H9 (cell line): Measurements from ENCODE around the gene NIM1K. TPM values are rescaled to one million over a fixed set of nuclear protein-coding genes. Genes with fewer than 3 reads are reported as not detected.

Experiments used
- DNase-seq: peaks from one replicate; pipeline ENCODE4 v3.0.0-alpha.2; 2017
- H2AFZ ChIP-seq: one replicate; pipeline ENCODE4 v1.6.1; 2013; ENCODE audit warnings: mild to moderate bottlenecking, low read length, control low read depth, moderate library complexity
- H2AK5ac ChIP-seq: 2 replicates; pipeline ENCODE4 v1.6.1; 2013; ENCODE audit warnings: low read length, control low read depth, mixed read lengths; ENCODE audit not compliant: insufficient read length
- H2BK120ac ChIP-seq: one replicate; pipeline ENCODE4 v1.6.1; 2013; ENCODE audit warnings: low read depth, mild to moderate bottlenecking, low read length, control low read depth, inconsistent platforms; ENCODE audit not compliant: poor library complexity, severe bottlenecking
- H2BK12ac ChIP-seq: 2 replicates; pipeline ENCODE4 v1.6.1; 2013; ENCODE audit warnings: low read length, control low read depth, mixed read lengths, low read depth; ENCODE audit not compliant: insufficient read length
- H2BK15ac ChIP-seq: 2 replicates; pipeline ENCODE4 v1.6.1; 2013; ENCODE audit warnings: low read depth, low read length, control low read depth
- H2BK20ac ChIP-seq: one replicate; pipeline ENCODE4 v1.6.1; 2013; ENCODE audit warnings: low read depth, mild to moderate bottlenecking, low read length, control low read depth, inconsistent platforms; ENCODE audit not compliant: poor library complexity, severe bottlenecking
- H2BK5ac ChIP-seq: 2 replicates; pipeline ENCODE4 v1.6.1; 2013; ENCODE audit warnings: low read length, control low read depth, mixed read lengths; ENCODE audit not compliant: insufficient read length
- H3K14ac ChIP-seq: 2 replicates; pipeline ENCODE4 v1.6.1; 2013; ENCODE audit warnings: low read length, control low read depth; ENCODE audit not compliant: insufficient read depth
- H3K18ac ChIP-seq: 2 replicates; pipeline ENCODE4 v1.6.1; 2013; ENCODE audit warnings: low read depth, mild to moderate bottlenecking, mixed read lengths, low read length, control low read depth; ENCODE audit not compliant: insufficient read length
- H3K23ac ChIP-seq: 2 replicates; pipeline ENCODE4 v1.6.1; 2013; ENCODE audit warnings: low read length, control low read depth, mixed read lengths, low read depth; ENCODE audit not compliant: insufficient read length
- H3K23me2 ChIP-seq: 2 replicates; pipeline ENCODE4 v1.6.1; 2013; ENCODE audit warnings: low read depth, mild to moderate bottlenecking, mixed read lengths, low read length, control low read depth; ENCODE audit not compliant: insufficient read length, poor library complexity, severe bottlenecking
- H3K27ac ChIP-seq: 2 replicates; pipeline ENCODE4 v1.5.1; 2013; ENCODE audit warnings: low read length, control low read depth, mixed read lengths, low read depth; ENCODE audit not compliant: insufficient read length
- H3K27me3 ChIP-seq: 2 replicates; pipeline ENCODE4 v1.6.1; 2013; ENCODE audit warnings: low read length, control low read depth, inconsistent platforms; ENCODE audit not compliant: insufficient read depth
- H3K4ac ChIP-seq: 2 replicates; pipeline ENCODE4 v1.6.1; 2013; ENCODE audit warnings: low read depth, mild to moderate bottlenecking, control low read depth, inconsistent platforms, low read length, moderate library complexity
- H3K4me1 ChIP-seq: 2 replicates; pipeline ENCODE4 v1.6.1; 2013; ENCODE audit warnings: low read length, control low read depth, inconsistent platforms; ENCODE audit not compliant: insufficient read depth
- H3K4me2 ChIP-seq: 2 replicates; pipeline ENCODE4 v1.6.1; 2013; ENCODE audit warnings: low read length, control low read depth, mixed read lengths; ENCODE audit not compliant: insufficient read length, insufficient read depth
- H3K56ac ChIP-seq: 2 replicates; pipeline ENCODE4 v1.6.1; 2013; ENCODE audit warnings: low read depth, mild to moderate bottlenecking, mixed read lengths, low read length, control low read depth; ENCODE audit not compliant: insufficient read length
- H3K79me1 ChIP-seq: 2 replicates; pipeline ENCODE4 v1.6.1; 2013; ENCODE audit warnings: low read depth, mild to moderate bottlenecking, moderate library complexity, low read length, control low read depth, inconsistent platforms; ENCODE audit not compliant: insufficient read depth, poor library complexity, severe bottlenecking
- H3K79me2 ChIP-seq: 2 replicates; pipeline ENCODE4 v1.6.1; 2013; ENCODE audit warnings: low read length, control low read depth, inconsistent platforms; ENCODE audit not compliant: insufficient read depth
- H3K9ac ChIP-seq: 2 replicates; pipeline ENCODE4 v1.6.1; 2013; ENCODE audit warnings: low read length, control low read depth, mixed read lengths; ENCODE audit not compliant: insufficient read length; ENCODE audit errors: extremely low read depth
- H3K9me3 ChIP-seq: one replicate; pipeline ENCODE4 v1.6.1; 2013; ENCODE audit warnings: low read depth, low read length, inconsistent platforms; ENCODE audit not compliant: control insufficient read depth
- H3T11ph ChIP-seq: one replicate; pipeline ENCODE4 v1.6.1; 2013; ENCODE audit warnings: mild to moderate bottlenecking, low read length, control low read depth, inconsistent platforms
- H4K20me1 ChIP-seq: one replicate; pipeline ENCODE4 v1.6.1; 2013; ENCODE audit not compliant: control insufficient read depth, insufficient read length, insufficient read depth
- H4K5ac ChIP-seq: 2 replicates; pipeline ENCODE4 v1.6.1; 2013; ENCODE audit warnings: low read depth, mild to moderate bottlenecking, mixed read lengths, low read length, control low read depth; ENCODE audit not compliant: insufficient read length
- H4K8ac ChIP-seq: replicated peaks from 2 replicates; pipeline ENCODE4 v1.6.1; 2013; ENCODE audit warnings: low read length, control low read depth, mixed read lengths, low read depth; ENCODE audit not compliant: insufficient read length
- H4K91ac ChIP-seq: 2 replicates; pipeline ENCODE4 v1.6.1; 2013; ENCODE audit warnings: low read depth, mild to moderate bottlenecking, moderate library complexity, mixed read lengths, low read length, control low read depth; ENCODE audit not compliant: insufficient read length
- H3K27ac Mint-ChIP-seq, 3 experiments: 2 replicates in 2 of 3; 3 replicates in 1 of 3; pipeline ENCODE4 v1.8.0; 2020 to 2021; ENCODE audit warnings: mixed read lengths in 3 of 3, mild to moderate bottlenecking in 1 of 3, moderate library complexity in 1 of 3
- H3K27me3 Mint-ChIP-seq: 2 replicates; pipeline ENCODE4 v1.8.0; 2021; ENCODE audit warnings: low read depth, mild to moderate bottlenecking, moderate library complexity, mixed read lengths
- H3K36me3 Mint-ChIP-seq, 3 experiments: 2 replicates in 2 of 3; 3 replicates in 1 of 3; pipeline ENCODE4 v1.8.0; 2020 to 2021; ENCODE audit warnings: low read depth in 3 of 3, mixed read lengths in 3 of 3; ENCODE audit not compliant: insufficient read depth in 1 of 3
- H3K4me1 Mint-ChIP-seq, 2 experiments: 2 replicates each; pipeline ENCODE4 v1.8.0; 2020; ENCODE audit warnings: mixed read lengths in 2 of 2
- H3K4me3 Mint-ChIP-seq, 2 experiments: 2 replicates in 1 of 2; 3 replicates in 1 of 2; pipeline ENCODE4 v1.8.0; 2020 to 2021; ENCODE audit warnings: mild to moderate bottlenecking in 2 of 2, mixed read lengths in 2 of 2, moderate library complexity in 1 of 2
- H3K9me3 Mint-ChIP-seq, 2 experiments: 2 replicates in 1 of 2; 3 replicates in 1 of 2; pipeline ENCODE4 v1.8.0; 2020; ENCODE audit warnings: mild to moderate bottlenecking in 2 of 2, mixed read lengths in 2 of 2, moderate library complexity in 1 of 2
- WGBS: extraction: QIAGEN DNeasy Blood & Tissue Kit; methylation state at CpG from one replicate; pipeline ENCODE4 v1.1.7; 2013; ENCODE audit warnings: missing lambda C conversion rate, low lambda C conversion rate, mixed read lengths; ENCODE audit not compliant: insufficient read length; ENCODE audit errors: extremely low coverage; 5-methylcytosine and 5-hydroxymethylcytosine counted together
- total RNA-seq: library from RNA; stranded (reverse); gene quantifications from 2 replicates; pipeline ENCODE4 v1.2.1, GENCODE V29; 2021
- TF ChIP-seq, protein P1 (sequence below): fragments of 200-600 bp; sonication (generic); conservative IDR thresholded peaks from 3 replicates; pipeline ENCODE4 v1.8.0; 2021; ENCODE audit warnings: antibody characterized with exemption, mild to moderate bottlenecking

Gene NIM1K
- total RNA-seq, 1 experiment from 2014 or later: 0.07 TPM

DNA sequence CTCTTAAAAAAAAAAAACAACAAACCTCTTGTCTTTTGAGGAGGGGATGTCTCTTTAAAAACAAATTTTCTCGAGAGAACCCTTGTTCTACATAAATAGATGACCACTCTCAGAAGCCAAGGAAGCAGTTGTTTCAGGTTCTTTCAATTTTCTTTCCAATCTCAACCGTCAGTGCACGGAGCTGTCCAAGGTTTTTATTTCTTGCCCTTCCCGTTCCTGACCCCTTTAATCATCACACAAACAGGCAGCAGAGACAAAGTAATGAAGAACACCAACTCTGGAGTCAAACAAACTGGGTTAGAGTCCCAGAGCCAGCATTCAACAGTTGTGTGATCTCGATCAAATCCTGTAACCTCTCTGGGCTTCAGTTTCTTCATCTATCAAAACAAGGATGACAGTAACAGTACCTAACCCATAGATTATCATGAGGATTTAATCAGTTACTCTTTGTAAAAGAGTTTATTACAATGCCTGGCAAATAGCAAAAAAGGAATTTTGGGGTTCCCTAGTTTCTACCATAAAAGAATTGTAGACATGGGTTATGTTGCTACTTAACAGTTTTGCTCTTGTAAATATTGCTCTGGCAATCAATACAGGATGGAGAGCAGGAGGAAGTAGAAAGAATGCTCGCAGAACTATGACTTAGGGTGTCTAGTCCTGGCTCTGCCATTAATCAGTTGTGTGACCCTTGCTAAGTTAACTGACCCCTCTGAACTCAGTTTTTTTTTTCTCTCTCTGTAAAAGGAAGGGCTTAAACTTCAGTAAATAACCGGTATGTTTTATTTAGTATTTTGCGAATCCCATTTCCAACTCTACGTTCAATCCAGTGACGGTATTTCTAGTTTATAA, 1.0 kb upstream of the NIM1K start:
- Mint-ChIP-seq H3K9me3 (peaks cover 0 to 2% of the 10 kb centered on the region in 2 experiments; a peak in 2 of 5 replicates), H3K36me3 (no peaks in the 10 kb centered on the region), H3K27ac (no peak overlapping the region), H3K4me1 (peaks cover 26 to 33% of the 10 kb centered on the region in 2 experiments), H3K4me3 (peak overlapping the region; percentile 62 to 87), H3K27me3 (peaks cover 54% of the 10 kb centered on the region)
- no peak overlapping the region for H2AFZ ChIP-seq
- H4K5ac ChIP-seq: no peak overlapping the region
- H3K27ac ChIP-seq: no peak overlapping the region
- DNase-seq: no peak
- H3K4me2 ChIP-seq: peak overlapping the region; percentile 78
- no peak overlapping the region for H2BK15ac ChIP-seq
- H3K23me2 ChIP-seq: peaks cover 20% of the 10 kb centered on the region
- H2BK20ac ChIP-seq: no peak overlapping the region
- H4K20me1 ChIP-seq: no peaks in the 10 kb centered on the region
- no peak overlapping the region for H3K4ac ChIP-seq
- peaks cover 15% of the 10 kb centered on the region; the same call in 1 of the 2 replicates for H3K27me3 ChIP-seq
- H2BK5ac ChIP-seq: no peak overlapping the region
- no peak overlapping the region for H3K14ac ChIP-seq
- WGBS: no CpG with 5 or more reads among the region's 10 CpGs
- H3K9me3 ChIP-seq: no peaks in the 10 kb centered on the region
- H3K9ac ChIP-seq: no peak overlapping the region
- H2BK12ac ChIP-seq: no peak overlapping the region
- no peaks in the 10 kb centered on the region for H3K79me2 ChIP-seq
- no peak overlapping the region for H3K23ac ChIP-seq
- H4K91ac ChIP-seq: no peak overlapping the region
- H4K8ac ChIP-seq: no peak overlapping the region
- H3K79me1 ChIP-seq: no peaks in the 10 kb centered on the region
- H3K56ac ChIP-seq: no peak overlapping the region
- H2AK5ac ChIP-seq: no peak overlapping the region
- no peak overlapping the region for H2BK120ac ChIP-seq
- H3T11ph ChIP-seq: no peak overlapping the region
- H3K4me1 ChIP-seq: peaks cover 3% of the 10 kb centered on the region; the same call in 1 of the 2 replicates
- no peak overlapping the region for H3K18ac ChIP-seq
- TF ChIP-seq, protein P1, sequence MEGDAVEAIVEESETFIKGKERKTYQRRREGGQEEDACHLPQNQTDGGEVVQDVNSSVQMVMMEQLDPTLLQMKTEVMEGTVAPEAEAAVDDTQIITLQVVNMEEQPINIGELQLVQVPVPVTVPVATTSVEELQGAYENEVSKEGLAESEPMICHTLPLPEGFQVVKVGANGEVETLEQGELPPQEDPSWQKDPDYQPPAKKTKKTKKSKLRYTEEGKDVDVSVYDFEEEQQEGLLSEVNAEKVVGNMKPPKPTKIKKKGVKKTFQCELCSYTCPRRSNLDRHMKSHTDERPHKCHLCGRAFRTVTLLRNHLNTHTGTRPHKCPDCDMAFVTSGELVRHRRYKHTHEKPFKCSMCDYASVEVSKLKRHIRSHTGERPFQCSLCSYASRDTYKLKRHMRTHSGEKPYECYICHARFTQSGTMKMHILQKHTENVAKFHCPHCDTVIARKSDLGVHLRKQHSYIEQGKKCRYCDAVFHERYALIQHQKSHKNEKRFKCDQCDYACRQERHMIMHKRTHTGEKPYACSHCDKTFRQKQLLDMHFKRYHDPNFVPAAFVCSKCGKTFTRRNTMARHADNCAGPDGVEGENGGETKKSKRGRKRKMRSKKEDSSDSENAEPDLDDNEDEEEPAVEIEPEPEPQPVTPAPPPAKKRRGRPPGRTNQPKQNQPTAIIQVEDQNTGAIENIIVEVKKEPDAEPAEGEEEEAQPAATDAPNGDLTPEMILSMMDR: no peak
